ENCODE data around the gene LATS2.

DNA sequence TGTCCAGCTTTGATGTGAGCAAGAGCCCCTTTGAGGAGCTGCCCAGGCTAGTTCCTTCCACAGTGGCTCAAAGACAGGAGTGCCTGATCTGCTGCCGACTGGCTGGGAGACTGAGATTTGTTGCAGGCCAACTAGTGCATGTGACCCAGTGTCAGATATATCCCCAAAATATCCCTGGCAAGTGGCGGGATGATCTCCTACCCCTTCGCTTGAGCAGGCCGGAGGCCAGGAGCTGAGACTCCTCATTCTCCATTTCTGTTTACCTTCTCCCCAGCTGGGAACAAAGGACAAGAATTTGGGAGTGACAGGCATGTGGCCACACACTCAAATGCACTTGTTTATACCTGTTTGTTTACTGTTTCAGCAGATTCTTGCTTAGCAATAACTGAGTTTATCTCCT, 121.7 kb downstream of the LATS2 start:
- TF ChIP-seq, protein P1, sequence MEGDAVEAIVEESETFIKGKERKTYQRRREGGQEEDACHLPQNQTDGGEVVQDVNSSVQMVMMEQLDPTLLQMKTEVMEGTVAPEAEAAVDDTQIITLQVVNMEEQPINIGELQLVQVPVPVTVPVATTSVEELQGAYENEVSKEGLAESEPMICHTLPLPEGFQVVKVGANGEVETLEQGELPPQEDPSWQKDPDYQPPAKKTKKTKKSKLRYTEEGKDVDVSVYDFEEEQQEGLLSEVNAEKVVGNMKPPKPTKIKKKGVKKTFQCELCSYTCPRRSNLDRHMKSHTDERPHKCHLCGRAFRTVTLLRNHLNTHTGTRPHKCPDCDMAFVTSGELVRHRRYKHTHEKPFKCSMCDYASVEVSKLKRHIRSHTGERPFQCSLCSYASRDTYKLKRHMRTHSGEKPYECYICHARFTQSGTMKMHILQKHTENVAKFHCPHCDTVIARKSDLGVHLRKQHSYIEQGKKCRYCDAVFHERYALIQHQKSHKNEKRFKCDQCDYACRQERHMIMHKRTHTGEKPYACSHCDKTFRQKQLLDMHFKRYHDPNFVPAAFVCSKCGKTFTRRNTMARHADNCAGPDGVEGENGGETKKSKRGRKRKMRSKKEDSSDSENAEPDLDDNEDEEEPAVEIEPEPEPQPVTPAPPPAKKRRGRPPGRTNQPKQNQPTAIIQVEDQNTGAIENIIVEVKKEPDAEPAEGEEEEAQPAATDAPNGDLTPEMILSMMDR (IDR thresholded peaks at IDR 0.05; ENCODE audit: control extremely low read depth in 1 of 3, insufficient read depth in 1 of 3, low read depth in 1 of 3, low read length in 3 of 3) = no peak
- TF ChIP-seq RFX5 (IDR thresholded peaks at IDR 0.05; ENCODE audit: borderline replicate concordance, low read depth, low read length) (no peak), EP300 (IDR thresholded peaks at IDR 0.05; ENCODE audit: borderline replicate concordance in 1 of 2, low read depth in 2 of 2, low read length in 2 of 2) (no peak), TAF7 (optimal IDR thresholded peaks at IDR 0.05; ENCODE audit: borderline replicate concordance, low read depth, low read length) (no peak), JUN (IDR thresholded peaks at IDR 0.05; ENCODE audit: low read depth, low read length) (no peak), SRF (IDR thresholded peaks at IDR 0.05; ENCODE audit: low read depth, low read length) (no peak), ZNF274 (IDR thresholded peaks at IDR 0.05; ENCODE audit: borderline replicate concordance, extremely low read depth, low read length) (no peak), CEBPB (IDR thresholded peaks at IDR 0.05; ENCODE audit: low read depth, low read length) (no peak), EZH2 (IDR thresholded peaks at IDR 0.05; ENCODE audit: low read depth, low read length, severe bottlenecking) (no peak)
- TF ChIP-seq, protein P2, sequence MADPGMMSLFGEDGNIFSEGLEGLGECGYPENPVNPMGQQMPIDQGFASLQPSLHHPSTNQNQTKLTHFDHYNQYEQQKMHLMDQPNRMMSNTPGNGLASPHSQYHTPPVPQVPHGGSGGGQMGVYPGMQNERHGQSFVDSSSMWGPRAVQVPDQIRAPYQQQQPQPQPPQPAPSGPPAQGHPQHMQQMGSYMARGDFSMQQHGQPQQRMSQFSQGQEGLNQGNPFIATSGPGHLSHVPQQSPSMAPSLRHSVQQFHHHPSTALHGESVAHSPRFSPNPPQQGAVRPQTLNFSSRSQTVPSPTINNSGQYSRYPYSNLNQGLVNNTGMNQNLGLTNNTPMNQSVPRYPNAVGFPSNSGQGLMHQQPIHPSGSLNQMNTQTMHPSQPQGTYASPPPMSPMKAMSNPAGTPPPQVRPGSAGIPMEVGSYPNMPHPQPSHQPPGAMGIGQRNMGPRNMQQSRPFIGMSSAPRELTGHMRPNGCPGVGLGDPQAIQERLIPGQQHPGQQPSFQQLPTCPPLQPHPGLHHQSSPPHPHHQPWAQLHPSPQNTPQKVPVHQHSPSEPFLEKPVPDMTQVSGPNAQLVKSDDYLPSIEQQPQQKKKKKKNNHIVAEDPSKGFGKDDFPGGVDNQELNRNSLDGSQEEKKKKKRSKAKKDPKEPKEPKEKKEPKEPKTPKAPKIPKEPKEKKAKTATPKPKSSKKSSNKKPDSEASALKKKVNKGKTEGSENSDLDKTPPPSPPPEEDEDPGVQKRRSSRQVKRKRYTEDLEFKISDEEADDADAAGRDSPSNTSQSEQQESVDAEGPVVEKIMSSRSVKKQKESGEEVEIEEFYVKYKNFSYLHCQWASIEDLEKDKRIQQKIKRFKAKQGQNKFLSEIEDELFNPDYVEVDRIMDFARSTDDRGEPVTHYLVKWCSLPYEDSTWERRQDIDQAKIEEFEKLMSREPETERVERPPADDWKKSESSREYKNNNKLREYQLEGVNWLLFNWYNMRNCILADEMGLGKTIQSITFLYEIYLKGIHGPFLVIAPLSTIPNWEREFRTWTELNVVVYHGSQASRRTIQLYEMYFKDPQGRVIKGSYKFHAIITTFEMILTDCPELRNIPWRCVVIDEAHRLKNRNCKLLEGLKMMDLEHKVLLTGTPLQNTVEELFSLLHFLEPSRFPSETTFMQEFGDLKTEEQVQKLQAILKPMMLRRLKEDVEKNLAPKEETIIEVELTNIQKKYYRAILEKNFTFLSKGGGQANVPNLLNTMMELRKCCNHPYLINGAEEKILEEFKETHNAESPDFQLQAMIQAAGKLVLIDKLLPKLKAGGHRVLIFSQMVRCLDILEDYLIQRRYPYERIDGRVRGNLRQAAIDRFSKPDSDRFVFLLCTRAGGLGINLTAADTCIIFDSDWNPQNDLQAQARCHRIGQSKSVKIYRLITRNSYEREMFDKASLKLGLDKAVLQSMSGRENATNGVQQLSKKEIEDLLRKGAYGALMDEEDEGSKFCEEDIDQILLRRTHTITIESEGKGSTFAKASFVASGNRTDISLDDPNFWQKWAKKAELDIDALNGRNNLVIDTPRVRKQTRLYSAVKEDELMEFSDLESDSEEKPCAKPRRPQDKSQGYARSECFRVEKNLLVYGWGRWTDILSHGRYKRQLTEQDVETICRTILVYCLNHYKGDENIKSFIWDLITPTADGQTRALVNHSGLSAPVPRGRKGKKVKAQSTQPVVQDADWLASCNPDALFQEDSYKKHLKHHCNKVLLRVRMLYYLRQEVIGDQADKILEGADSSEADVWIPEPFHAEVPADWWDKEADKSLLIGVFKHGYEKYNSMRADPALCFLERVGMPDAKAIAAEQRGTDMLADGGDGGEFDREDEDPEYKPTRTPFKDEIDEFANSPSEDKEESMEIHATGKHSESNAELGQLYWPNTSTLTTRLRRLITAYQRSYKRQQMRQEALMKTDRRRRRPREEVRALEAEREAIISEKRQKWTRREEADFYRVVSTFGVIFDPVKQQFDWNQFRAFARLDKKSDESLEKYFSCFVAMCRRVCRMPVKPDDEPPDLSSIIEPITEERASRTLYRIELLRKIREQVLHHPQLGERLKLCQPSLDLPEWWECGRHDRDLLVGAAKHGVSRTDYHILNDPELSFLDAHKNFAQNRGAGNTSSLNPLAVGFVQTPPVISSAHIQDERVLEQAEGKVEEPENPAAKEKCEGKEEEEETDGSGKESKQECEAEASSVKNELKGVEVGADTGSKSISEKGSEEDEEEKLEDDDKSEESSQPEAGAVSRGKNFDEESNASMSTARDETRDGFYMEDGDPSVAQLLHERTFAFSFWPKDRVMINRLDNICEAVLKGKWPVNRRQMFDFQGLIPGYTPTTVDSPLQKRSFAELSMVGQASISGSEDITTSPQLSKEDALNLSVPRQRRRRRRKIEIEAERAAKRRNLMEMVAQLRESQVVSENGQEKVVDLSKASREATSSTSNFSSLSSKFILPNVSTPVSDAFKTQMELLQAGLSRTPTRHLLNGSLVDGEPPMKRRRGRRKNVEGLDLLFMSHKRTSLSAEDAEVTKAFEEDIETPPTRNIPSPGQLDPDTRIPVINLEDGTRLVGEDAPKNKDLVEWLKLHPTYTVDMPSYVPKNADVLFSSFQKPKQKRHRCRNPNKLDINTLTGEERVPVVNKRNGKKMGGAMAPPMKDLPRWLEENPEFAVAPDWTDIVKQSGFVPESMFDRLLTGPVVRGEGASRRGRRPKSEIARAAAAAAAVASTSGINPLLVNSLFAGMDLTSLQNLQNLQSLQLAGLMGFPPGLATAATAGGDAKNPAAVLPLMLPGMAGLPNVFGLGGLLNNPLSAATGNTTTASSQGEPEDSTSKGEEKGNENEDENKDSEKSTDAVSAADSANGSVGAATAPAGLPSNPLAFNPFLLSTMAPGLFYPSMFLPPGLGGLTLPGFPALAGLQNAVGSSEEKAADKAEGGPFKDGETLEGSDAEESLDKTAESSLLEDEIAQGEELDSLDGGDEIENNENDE (IDR thresholded peaks at IDR 0.05; ENCODE audit: insufficient replicate concordance, low read length) = no peak
- TF ChIP-seq, protein P3, sequence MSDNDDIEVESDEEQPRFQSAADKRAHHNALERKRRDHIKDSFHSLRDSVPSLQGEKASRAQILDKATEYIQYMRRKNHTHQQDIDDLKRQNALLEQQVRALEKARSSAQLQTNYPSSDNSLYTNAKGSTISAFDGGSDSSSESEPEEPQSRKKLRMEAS (IDR thresholded peaks at IDR 0.05) = no peak
